ENCODE measurements around the gene BTBD16. TPM values are rescaled to one million over a fixed set of nuclear protein-coding genes. Genes with fewer than 3 reads are reported as not detected.

Gene BTBD16
- total RNA-seq, 2 donors from 2014 or later: 0.62 TPM; not detected in 1

DNA sequence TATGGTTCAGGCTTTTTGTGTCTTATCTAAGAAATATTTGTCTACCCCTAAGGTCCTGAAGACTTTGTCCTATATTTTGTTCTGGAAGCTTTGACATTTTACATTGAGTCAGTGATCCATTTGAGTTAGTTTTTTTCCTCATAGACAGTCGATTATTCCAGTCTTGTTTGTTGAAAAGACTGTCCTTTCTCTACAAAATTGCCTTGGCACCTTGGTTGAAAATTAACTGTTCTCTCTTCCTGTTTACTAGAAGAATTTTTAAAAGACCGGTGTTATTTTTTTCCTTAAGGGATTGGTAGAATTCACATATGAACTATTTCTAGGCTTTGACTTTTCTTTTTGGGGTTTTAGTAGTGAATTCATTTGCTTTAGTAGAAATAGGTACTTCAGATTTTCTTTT, 115.4 kb downstream of the BTBD16 start:
- no peak for DNase-seq (ENCODE audit: low spot score)
- no peak for TF ChIP-seq POLR2A (IDR thresholded peaks at IDR 0.05)
- no peak for TF ChIP-seq POLR2AphosphoS5 (IDR thresholded peaks at IDR 0.05)
- TF ChIP-seq, protein P1, sequence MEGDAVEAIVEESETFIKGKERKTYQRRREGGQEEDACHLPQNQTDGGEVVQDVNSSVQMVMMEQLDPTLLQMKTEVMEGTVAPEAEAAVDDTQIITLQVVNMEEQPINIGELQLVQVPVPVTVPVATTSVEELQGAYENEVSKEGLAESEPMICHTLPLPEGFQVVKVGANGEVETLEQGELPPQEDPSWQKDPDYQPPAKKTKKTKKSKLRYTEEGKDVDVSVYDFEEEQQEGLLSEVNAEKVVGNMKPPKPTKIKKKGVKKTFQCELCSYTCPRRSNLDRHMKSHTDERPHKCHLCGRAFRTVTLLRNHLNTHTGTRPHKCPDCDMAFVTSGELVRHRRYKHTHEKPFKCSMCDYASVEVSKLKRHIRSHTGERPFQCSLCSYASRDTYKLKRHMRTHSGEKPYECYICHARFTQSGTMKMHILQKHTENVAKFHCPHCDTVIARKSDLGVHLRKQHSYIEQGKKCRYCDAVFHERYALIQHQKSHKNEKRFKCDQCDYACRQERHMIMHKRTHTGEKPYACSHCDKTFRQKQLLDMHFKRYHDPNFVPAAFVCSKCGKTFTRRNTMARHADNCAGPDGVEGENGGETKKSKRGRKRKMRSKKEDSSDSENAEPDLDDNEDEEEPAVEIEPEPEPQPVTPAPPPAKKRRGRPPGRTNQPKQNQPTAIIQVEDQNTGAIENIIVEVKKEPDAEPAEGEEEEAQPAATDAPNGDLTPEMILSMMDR (IDR thresholded peaks at IDR 0.05): no peak
- Histone ChIP-seq H3K27ac (no peak overlapping the region), H3K36me3 (no peaks in the 10 kb centered on the region), H3K4me3 (no peak overlapping the region), H3K9me3 (no peaks in the 10 kb centered on the region), H3K27me3 (replicated peaks; ENCODE audit: insufficient read depth) (no peaks in the 10 kb centered on the region), H3K4me1 (replicated peaks) (no peaks in the 10 kb centered on the region)
- WGBS: 74% methylated on average over 2 of the region's 2 CpGs
- intact Hi-C loops (cut with DNase I): no loop called here

DNA sequence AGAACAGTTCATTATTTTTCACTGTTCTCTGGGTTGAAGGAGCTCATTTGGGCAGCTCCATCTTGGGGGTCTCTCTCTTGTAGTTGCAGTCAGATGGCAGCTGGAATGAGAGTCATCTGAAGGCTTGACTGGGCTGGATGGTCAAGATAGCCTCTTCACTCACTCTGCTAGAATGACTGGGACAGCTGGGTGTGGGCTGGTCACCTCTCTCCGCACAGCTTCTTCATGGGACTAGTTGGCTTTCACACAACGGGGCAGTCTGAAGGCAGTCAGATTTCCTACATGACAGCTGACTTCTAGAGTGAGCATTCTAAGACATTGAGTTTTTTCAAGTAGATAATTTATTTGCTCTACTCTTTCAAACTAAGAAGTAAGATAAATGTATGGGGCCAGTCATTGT, 116.5 kb downstream of the BTBD16 start:
- no peak overlapping the region for H3K4me3 ChIP-seq
- H3K4me1 ChIP-seq (replicated peaks): no peaks in the 10 kb centered on the region
- no peaks in the 10 kb centered on the region for H3K9me3 ChIP-seq
- TF ChIP-seq, protein P1 (IDR thresholded peaks at IDR 0.05): no peak
- no peak for TF ChIP-seq POLR2A (IDR thresholded peaks at IDR 0.05)
- TF ChIP-seq POLR2AphosphoS5 (IDR thresholded peaks at IDR 0.05): no peak
- H3K27me3 ChIP-seq (replicated peaks; ENCODE audit: insufficient read depth): no peaks in the 10 kb centered on the region
- DNase-seq (ENCODE audit: low spot score): no peak
- H3K27ac ChIP-seq: no peak overlapping the region
- intact Hi-C loops (cut with DNase I): no loop called here
- H3K36me3 ChIP-seq: no peaks in the 10 kb centered on the region
- 98% methylated on average over 2 of the region's 2 CpGs for WGBS

Small RNA genes within 50 kb of the gene (small RNA-seq; reads per million reads assigned to genes)
- 0 reads per million in 2 donors for gene RNU6-728P

Other genes starting within 250 kb of the BTBD16 start
- gene PLEKHA1, start 103.4 kb downstream of the BTBD16 start, total RNA-seq: 10 to 100 TPM; 24.2 to 35.2 TPM
- 1 to 10 TPM in 1 of 2 donors, not detected in 1; 1.1 TPM for gene ARMS2, start 183.4 kb downstream of the BTBD16 start, total RNA-seq
- gene HTRA1, start 190.3 kb downstream of the BTBD16 start, total RNA-seq: 10 to 100 TPM; 41.4 to 61.8 TPM

Data from prostate gland (tissue), 2 donors.